Tongue (tissue), 2 donors: ENCODE results near the gene VEGFA. TPM values are rescaled to one million over a fixed set of nuclear protein-coding genes. Genes with fewer than 3 reads are reported as not detected.

Source experiments
- DNase-seq: peaks from one replicate; pipeline ENCODE4 v3.0.0-alpha.2; 2015
- total RNA-seq: library from RNA; depleted of rRNA; stranded (reverse); fragments of >200 nt; gene quantifications from one replicate; pipeline ENCODE4 v1.2.3, GENCODE V29; 2014

Gene VEGFA
- total RNA-seq, 1 donor from 2014 or later: 170 TPM

DNA sequence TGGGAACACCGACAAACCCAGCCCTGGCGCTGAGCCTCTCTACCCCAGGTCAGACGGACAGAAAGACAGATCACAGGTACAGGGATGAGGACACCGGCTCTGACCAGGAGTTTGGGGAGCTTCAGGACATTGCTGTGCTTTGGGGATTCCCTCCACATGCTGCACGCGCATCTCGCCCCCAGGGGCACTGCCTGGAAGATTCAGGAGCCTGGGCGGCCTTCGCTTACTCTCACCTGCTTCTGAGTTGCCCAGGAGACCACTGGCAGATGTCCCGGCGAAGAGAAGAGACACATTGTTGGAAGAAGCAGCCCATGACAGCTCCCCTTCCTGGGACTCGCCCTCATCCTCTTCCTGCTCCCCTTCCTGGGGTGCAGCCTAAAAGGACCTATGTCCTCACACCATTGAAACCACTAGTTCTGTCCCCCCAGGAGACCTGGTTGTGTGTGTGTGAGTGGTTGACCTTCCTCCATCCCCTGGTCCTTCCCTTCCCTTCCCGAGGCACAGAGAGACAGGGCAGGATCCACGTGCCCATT is 15.3 kb downstream of the VEGFA start:
- DNase-seq: no peak

DNA sequence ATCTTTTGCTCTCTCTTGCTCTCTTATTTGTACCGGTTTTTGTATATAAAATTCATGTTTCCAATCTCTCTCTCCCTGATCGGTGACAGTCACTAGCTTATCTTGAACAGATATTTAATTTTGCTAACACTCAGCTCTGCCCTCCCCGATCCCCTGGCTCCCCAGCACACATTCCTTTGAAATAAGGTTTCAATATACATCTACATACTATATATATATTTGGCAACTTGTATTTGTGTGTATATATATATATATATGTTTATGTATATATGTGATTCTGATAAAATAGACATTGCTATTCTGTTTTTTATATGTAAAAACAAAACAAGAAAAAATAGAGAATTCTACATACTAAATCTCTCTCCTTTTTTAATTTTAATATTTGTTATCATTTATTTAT is 15.9 kb downstream of the VEGFA start:
- no peak for DNase-seq

DNA sequence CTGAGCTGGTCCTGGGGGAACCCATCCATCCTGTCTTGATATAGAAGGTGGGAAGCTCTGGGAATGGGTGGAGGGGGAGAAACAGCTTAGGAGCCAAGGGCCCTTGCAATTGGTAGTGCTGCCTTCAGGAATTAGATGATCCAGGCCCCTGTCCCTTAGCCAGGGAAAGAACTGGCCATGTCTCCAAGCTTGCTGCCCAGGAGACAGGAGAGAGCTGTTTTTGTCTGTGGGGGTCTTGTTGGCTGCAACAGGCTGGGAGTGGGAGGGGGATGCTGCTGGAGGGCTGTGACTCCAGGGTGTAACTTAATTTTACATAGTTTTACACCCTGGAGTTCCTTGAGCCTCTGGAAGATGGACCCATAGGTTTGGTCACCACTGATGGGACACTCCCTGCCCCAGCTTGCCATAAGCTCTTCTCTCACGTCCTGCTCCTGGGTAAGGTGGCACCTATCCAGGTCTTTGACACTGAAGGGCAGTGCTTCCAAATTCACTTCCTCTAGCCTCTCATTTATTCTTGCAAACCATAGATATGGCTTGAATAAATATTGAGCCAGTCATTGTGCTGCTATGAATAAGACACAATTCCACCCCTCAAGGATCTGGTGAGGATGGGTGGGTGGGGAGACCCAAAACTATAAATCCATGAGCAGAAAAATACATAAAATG is 16.8 kb downstream of the VEGFA start:
- no peak for DNase-seq

DNA sequence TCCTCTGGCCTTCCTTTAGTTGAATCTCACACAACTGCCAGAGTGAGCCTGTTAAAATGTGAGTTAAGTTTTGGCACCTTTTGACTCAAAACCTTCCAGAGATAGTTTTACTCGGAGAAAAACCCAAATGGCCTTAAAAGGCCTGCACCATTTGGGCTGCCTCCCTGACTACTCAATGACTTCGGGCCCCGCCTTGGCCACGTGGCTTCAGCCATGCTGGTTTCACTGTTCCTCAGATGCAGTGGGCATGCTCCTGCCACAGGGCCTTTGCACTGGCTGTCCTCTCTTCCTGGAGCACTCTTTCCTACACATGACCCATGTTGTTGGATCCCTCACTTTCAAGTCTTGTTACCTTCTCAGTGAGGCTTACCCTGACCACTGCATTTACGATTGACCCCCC is 18.3 kb downstream of the VEGFA start:
- DNase-seq: no peak

DNA sequence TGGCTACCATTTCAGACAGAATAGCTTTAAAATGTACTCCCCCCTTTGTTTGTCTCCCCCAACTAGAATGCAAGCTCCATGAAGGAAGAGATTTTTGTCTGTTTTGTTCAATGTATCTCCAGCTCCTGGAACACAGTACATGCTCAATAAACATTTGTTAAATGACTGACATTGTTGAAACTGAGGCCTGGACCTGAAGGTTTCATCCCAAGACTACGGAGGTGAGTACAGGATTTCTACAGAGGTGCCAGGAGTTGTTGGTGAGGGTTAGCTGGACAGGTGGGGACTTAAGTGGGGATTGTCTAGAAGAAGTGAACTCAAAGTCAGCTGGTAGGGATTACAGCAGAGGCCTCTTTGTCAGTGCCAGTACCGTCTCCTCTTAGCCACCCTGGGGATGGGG is 19.4 kb downstream of the VEGFA start:
- no peak for DNase-seq

DNA sequence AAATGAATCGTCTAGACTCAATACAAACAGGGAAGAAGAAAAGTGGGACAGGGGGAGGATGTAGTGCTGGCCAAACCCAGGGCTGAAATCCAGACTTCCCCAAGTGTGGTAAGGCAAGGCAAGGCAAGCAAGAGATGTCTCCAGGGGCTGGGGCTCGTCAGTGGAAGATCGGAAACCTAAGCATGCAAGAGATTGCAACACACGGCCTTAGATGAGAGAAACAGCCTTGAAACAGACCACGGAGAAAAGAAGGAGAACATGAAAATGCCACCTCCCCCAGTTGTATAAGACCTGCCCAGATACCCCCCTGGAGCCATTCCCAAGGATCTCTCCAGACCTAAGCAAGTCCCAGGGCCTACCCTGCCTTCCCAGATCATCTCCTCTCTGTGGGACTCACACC is 20.0 kb downstream of the VEGFA start:
- no peak for DNase-seq

DNA sequence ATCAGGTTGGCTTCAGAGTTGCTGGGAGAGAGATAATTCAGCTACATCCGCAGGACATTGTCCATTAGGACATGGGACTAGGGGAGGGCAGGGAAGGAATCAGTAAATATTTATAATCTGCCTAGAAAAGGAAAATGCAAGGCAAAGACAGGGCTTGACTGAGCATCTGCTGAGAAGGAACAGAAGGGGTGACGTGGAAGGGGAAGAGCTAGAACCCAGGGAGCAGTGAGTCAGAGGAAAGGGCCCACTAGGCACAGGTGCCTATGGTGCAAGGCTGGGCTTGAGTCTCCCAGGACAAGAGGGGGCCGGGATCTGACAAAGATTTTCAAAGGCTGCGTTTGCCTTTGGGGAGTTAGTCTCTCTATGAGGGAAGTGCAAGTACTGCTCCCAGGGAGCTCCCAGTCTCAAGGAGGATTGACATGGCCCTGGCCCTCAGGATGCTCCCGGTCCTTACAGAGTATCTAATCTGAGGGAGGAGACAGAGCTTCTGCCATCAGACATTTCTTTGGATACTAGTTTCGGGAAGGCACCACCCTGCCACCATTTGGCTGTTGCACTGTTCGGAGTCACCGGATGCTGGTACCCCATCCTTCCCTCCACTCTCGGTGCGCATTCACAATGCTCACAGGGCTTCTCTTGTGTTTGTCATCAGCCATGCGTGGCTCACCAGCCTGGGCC is 21.9 kb downstream of the VEGFA start:
- no peak for DNase-seq

DNA sequence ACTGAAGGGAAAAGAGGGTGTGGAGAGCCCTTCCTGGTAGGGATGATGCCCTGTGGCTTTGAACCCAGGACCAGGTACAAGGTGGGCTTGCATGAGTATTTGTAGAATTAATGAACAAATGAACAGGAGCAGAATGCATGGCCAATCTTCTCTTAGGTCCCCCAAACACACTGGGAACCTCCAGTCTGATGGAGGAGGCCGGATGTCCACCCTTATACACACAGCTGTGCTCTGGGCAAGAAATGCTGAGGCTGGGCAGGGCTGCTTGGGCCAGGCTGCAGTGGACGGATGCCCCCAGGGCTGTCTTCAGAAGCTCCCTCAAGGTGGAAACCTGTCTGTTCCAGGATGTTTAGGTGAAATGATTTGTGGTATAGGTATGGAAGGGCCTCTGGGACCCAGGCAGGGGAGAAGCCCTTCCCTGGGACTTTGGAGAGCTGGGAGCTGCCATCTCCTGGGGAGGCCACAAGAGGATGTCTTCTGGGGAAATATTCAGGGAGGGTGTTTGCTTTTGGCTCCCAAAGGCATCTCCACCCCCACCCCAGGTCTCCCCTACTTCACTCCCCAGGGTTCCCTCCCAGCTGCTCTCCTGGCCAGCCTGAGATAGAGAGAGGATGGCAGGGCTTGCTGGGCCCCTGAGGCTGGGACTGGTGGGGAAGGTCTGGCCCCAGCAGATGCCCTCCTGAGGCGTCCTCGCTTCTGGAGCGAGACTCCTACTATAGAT is 23.3 kb downstream of the VEGFA start:
- DNase-seq: no peak

DNA sequence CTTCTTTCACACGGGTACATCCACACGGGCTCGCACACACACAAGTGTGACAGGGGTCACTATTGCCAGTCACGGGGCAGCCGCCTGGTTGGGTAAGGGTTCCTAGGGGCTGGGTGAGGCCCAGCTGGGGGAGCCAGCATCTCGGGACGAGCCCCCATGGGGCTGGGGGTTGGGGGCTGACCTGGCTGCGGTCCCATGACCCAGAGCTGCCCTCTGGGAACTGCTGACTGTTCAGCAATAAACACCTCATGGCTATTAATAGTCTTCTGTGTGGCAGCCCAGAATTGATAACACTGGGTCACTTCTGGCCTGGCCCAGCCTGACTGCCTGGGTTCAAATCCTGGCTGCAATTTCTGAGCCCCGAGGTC is 23.8 kb downstream of the VEGFA start:
- no peak for DNase-seq

DNA sequence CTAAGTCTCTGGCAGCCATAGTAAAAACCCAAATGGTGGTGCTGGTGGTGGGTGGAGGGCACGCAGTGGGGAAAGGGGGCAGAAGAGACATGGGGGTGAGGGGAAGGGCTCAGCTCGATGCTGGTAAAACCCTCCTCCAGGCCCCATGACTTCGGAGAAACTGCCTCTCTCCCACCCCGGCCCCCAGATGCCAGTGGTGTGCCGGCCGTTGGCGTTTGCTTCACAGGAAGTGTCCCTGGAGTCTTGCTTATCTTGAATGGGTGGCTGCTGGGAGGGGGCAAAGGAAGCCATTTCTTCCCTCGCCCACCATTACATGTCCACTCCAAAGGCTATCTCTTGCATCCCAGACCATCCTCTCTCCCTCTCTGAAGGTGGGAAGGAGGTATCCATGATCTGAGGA is 25.4 kb downstream of the VEGFA start:
- no peak for DNase-seq

DNA sequence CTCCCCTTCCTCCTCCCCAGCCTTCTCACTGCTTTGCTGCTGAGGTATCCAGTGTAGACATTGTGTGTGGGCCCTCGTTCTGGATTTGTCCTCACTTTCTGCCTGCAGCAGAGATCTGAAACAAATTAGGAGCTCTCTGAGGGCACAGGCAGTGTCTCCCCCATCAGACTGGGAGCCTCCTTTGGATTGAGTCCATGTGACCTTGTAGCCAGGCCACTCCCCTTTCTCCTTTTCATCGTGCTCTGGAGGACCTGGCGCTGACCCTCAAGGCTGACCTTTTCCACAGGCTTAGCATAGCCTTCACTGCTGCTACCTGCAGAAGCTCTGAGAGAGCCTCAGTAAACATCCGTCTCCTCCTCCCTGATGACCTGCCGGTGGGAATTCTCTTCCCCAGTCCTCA is 26.2 kb downstream of the VEGFA start:
- DNase-seq: no peak

DNA sequence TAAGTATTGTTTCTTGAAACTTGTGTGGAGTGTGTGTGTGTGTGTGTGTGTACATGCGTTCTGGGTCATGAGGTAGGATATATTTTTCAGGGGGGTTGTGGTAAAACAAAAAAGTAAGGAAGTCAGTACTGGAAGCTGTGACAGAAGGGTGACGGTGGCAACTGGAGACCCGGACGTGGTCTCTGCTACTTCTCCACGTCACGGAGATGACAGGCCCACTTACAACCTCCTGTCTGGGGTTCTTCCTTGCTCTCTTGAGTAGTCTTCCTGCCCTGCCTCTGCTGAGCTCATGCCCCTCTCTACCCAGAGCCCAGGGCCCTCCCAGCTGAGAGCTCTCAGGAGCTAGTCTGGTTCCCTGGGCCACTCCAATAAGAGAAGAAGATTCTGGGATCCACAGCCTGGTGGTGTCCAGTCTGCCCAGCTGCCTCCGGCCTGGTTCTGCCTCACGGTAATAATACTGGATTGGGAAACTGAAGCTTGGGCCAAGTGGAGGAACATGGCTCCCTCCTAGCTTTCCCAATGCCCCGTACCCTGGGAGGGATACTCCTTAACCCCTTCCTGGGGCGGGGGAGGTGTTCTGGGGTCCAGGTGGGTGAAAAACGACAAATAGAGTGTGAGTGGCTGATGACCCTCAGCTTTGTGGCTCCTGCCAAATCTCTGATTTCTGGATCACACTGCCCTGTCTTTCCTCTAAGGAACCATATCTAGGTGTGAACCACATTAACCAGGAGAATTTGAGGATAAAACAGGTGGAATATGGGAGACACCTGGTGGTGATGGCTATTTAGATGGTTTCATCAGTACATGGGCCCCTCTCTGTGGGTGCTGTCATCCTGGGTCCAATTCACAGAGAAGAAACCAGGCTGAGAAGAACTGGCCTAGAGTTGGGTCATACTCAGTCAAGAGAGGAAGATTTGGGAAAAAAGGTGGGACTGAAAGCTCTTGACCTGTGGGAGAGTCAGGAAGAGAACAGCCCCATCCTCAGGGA is 27.2 kb downstream of the VEGFA start:
- DNase-seq: no peak

DNA sequence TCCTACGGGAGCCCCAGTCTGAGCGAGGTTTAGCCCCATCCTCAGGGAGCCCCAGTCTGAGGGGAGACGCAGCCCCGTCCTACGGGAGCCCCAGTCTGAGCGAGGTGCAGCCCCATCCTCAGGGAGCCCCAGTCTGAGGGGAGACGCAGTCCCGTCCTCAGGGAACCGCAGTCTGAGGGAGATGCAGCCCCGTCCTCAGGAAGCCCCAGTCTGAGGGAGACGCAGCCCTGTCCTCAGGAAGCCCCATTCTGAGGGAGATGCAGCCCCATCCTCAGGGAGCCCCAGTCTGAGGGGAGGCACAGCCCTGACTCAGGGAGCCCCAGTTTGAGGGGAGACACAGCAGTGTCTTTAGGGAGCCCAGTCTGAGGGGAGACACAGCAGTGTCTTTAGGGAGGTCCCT is 27.9 kb downstream of the VEGFA start:
- DNase-seq: no peak

DNA sequence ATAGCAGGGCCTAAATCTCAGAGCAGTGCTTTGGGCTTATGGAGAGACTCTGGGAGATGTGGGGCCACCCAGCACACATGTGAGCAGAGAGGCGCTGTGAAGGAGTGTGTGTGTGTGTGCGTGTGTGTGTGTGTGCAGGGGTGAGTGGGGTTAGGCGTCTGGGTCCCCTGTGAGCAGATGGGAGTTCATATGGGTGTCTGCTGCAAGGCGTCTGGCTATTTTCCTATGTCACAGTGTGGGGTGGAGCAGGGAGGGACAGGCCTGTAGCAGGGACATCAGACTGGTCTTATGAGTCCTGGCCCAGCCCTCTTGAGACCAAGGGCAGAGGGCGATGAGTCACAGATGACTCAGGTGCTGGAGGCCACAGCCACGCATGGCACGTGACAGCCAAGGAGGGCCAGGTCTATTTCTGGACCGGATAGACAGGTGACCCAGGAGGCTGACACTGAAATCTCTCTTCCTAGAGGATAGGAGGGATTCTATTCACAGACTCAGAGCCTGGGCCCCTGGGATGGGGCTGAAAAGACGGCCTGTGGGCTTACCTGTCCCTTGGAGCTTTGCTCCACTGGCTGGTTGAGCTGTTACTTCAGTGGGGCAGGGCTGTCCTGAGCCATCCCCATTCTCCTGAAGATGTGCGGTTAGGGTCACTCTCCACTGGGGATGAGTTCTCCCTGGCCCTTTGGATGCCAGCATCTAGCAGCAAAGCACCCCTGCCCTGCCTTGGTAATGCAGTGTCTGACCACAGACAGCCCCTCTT is 28.9 kb downstream of the VEGFA start:
- DNase-seq: no peak

DNA sequence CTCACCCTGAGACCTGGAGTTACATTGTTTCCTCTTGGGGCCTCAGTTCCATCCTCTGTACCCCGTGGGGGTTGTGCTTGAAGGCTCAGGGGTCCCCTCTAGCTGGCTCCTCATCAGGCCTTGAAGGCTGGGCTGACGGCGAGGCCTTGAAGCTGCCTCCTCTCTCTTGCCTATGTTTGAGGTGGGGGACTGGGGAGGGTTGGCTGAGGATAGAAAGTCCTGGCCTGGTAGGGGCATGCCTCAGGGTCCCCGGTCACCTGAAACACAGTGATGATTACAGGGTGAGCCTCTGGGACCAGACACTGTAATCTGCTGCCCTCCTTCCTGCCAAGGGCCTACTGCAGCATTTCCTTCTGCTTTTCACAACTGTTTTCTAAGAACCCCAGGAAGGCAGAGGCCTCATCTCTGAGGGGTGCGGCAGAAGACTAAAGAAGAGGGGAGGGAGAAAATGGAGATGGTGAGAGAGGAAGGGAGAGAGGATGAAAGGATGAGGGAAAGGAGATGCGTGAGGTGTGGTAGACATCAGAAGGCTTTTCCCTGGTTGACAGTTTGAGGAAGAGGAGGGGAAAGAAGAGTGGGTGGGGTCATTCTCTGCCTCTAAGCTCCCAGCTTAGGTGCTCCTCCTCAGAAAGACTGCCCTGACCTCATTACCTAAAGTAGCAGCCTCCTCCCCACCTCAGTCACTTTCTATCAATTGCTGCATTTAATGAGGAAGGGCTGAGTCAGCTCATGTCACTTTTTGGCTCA is 29.7 kb downstream of the VEGFA start:
- DNase-seq: no peak

DNA sequence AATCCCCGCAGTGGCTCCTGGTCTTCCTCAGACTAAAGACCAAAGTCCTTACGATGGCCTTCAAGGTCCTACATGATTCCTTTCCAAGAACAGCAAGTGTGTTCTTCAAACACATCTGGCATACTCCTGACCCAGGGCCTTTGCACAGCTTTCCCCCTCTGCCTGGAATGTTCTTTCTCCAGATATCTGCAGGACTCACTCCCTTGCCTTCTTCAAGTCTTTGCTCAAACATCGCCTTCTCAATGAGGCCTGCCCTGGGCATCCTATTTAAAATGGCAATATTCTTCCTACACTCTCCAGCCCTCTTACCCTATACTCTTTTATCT is 30.2 kb downstream of the VEGFA start:
- DNase-seq: no peak

DNA sequence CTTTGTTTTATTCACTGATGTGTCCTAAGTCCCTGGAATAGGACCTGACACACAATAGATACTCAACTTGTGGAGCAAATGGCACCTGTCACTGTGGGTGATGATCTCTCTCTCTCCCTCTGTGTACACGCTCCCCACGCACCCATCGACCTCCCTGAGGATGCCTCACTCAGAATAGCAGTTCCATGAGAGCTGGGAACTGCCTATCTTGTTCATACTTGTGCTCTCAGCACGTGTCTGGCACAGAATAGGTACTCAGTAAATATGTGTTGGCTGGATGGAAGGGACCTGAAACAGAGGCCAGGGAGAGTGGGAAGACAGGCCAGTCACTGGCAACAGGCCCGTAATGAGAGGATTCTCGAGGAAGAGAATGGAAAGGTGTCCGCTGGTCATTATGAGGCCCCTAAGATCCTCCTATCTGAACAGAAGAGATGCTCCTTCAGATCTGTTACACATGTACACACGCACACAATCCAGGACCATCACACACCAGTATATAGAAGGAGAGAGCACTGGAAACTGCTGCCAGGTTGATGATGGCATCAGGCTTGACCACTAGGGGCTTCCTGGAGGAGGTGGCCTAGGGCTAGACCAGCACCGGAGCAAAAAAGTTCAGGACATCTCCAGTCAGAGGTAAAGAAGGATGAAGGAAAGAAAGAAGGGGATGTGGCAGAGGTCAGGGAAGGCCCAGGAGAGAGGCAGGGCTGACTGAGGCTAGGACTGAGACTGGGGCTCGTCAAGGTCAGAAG is 30.9 kb downstream of the VEGFA start:
- no peak for DNase-seq

DNA sequence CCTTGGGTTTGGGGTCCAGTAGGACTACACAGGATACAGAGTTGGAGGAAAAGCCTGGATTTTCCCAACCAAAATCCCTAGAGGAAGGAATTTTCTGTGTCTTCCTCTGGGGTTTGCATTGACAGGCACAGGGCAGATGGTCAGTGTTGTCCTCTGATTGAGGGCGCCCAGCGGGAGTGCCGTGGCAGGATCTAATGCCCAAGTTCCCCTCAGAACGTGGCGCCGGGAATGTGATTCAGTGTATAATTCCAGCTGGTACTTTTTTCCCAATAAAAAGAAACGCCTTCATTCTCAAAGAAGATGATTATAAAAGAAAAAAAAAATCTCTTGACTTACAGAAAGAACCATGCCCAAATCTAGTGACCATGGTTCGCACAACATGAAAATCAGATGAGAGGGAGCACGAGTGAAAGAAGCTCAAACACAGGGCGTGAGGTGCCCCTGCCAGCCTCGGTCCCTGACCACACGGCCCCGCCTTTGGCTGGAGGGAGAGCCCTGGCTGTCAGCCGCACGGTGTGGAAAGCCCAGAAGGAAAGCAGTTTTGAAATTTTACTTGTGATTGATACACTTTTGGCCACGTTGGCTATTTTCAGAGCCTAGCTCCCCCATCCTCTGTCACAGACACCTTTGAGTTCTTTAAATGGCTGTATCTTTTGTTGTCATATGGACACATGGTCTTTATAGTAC is 31.6 kb downstream of the VEGFA start:
- no peak for DNase-seq

DNA sequence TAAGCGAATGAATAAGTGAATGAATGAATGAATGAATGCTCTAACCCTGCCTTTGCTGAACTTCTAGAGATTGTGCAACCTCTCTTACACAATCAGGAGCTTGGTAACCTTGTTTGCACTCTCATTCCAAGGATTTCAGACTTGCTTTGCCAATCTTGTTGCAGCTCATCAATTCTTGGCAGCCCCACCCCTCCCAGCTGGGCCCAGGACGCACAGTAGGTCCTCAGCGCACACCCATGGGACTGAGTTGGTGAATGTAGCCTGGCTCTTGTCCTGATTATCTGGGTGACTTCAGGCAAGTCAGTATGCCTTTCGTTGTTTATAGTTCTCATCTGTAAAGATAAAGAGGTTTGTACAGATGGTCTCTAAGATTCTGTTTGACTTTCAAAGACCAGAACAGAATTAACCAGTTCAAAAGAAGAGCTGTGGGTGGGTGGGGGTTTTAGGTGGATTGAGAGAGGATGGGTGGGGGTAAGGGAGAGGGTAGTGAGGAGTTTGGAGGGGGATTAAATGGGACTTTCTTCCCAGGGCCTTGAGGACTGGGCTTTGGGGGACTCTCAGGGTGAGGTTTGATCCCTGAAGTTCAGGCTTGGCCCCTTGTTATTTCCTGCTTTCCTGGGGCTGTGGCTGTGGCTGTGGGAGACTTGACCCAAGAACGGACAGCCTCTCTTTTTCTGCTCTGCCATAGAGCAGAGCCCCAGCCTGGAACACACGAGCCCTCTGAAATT is 33.2 kb downstream of the VEGFA start:
- no peak for DNase-seq
